NCI-H1417 treated with DMSO at 0.1 percent for 48 hours (cell line): ENCODE data around the gene NDUFS6.

Experiments used
- DNase-seq: peaks from one replicate; lab custom pipeline; 2025; lab: John Stamatoyannopoulos, UW

Gene NDUFS6

DNA sequence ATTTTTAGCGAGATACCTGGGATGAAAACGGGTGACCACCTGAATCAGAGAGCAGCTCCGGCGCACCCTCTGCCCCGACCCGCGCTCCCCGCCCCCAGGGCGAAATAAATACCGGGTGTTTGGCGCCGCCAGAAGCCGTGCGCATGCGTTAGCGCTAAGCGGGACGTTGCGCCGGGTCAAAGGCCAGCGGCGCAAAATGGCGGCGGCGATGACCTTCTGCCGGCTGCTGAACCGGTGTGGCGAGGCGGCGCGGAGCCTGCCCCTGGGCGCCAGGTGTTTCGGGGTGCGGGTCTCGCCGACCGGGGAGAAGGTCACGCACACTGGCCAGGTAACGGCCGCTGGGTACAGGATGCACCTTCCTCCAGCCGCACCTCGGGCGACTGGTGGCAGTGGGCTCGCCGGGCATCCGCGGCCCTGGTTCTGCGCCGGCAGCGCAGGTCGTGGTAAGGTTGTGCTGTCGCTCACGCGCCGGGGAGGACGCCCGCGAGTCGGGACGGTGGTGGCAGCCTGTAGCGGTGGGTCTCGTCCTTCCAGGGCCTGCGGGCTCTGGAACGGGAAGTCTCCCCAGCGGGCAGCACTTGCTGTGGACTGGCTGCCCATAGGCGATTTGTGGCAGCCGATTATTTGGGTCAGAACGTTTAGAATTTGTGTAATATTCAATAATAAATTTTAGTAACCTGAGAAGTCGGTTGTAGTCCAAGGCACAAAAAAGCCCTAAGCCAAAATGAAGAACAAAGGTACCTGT is at the start of gene NDUFS6:
Gene NDUFS6 (plus strand): TSS at position 186 of the 745 bp plus-strand sequence. CDS start 11 bp downstream, at position 197.
- DNase-seq, result peak; percentile 46

DNA sequence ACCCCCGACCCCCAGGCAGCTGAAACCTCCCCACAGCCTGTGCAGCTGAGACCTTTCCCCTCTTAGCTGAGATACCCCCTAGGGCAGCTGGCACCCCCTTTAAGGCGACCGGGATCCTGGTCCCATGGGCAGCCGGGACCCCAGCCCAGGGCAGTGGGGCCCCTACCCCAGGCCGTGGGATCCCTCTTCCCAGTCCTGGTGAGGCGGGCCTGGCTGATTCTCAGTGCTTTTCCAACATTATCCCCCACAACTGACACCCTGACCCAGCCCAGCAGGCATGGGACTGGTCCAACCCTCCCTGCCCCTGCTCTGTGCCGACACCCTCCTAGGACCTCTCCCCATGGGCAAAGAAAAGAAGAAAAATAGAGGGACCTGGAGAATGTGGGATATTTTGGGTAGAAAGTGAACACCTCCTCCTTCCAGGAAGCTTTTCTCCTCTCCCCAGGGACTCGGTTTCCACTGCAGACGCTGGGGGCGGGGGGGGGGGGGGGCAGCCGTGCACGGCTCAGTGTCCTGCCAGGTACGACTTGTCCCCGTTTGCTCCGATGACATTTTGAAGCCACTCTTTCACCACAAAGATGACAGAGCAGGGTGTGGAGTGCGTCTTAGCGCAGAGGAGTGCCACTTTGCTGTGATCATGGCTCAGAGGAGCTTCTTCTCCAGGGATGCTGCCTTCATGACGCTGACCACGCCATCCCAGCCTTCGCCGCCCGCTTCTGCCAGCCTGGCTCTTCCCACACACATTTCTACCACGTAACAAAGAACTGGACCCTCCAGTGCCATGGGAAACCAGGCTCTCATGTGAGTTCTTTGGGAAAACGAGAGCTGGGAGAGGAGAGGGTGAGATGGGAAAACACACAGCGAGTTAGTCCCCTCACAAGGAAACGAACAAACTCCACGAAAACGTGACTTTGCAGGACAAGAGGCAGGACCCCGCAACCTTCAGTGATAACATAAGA is 49.1 kb upstream of the NDUFS6 start:
- no peak for DNase-seq

DNA sequence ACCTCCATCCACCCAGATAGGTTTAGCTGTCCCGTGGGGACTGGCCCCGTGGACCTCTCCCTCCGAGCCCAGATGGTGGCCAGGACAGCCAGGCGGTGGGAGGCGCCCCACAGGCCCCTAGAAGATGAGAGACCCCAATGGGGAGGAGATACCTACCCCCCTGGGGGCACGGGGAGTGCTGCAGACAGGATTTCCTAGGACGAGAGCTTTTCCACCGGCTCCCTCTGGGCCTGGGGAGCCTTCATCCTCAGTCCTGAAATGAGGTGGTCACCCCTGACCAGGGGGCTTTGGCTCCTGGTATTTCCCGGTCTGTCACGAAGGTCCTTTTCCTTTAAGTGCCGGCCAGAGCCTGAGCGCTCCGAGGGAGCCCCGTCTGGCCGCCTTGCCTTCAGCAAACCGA is 48.3 kb upstream of the NDUFS6 start:
- no peak for DNase-seq

DNA sequence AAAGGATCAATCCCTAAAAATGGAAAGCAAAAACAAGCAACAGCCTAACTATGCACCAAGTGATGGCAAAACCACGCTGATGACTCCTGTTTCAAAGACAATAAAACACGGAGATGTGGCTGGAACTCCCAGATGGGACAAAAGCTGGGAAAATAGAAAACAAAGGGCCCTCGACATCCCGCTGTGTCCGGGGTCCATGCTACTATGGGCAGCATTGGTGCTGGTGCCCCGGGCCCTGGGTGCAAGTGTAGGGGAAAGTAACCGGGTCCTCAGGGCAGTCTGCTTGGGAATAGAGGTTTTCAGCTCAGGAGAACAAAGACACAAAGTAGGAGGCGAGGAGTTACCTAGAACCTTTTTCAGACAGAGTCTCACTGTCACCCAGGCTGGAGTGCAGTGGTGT is 47.7 kb upstream of the NDUFS6 start:
- DNase-seq, result no peak

DNA sequence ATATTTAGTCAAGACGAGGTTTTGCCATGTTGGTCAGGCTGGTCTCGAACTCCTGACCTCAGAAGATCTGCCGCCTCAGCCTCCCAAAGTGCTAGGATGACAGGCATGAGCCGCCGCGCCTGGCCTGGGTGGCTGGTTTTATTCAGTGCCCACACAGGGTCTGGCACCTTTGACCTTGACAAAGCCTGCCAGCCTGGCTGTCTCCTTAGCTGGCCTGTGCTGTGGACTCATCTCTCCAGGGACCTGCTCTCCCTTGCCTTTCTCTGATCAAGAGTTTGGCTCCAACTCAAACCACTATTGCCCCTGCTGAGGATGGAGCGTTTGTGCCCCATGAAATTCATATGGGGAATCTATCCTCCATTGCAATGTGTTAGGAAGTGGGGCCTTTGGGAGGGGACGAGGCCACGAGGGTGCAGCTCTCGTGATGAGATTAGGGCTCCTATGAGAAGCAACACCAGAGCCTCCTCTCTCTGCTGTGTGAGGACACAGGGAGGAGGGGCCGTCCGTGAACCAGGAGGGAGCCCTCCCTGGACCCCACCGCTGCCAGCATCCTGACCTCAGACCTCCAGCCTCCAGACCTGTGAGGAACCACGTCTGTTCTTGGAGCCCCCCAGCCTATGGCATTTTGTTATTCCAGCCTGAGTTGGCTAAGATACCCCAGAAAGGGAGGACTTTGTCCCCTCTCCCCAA is 46.5 kb upstream of the NDUFS6 start:
- DNase-seq, result no peak

DNA sequence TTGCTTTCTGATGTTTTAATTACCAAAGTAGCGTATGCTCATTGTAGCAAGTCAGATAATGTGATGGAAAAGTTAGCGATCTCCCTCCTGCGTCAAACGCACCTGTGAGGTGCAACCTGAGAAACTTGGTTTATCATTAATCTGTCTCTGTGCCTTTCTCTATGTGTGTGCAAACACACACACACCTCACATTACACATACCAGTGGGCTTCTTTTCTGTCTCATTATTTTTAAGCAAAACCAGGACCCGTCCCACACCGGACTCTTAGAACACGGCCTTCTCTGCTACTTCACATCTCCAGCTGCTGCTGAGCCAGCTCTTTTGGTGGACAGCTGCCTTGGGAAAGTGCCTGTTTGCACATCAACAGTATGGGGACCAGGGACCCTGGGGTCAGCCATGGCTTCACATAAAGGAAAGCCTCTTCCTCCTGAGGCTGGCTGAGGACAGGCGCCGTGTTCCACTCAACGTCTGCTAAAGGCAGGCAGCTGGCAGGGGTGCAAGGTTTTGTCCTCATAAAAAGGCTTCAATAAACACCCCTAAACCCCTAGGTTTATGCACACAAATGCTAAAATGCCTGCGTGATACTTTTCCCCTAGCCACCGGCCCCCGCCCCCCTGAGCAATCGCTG is 45.8 kb upstream of the NDUFS6 start:
- no peak for DNase-seq

DNA sequence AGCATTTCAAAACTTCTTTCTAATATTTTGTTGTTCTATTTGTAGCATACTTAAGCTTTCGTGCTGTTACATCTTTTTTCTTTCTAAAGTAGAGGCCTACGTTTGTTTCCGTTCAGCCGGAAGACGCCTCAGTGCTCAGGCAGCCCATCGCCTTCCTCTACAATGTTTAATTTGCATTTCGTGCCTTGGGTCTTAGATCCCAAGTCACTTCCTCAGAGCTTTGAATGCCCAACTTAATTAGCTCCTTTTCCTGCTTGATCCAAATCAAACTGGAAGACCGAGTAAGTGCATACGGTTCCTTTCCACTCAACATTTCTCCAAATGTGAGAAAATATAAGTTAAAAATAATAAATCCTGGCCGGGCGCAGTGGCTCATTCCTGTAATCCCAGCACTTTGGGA is 44.7 kb upstream of the NDUFS6 start:
- DNase-seq, result no peak

DNA sequence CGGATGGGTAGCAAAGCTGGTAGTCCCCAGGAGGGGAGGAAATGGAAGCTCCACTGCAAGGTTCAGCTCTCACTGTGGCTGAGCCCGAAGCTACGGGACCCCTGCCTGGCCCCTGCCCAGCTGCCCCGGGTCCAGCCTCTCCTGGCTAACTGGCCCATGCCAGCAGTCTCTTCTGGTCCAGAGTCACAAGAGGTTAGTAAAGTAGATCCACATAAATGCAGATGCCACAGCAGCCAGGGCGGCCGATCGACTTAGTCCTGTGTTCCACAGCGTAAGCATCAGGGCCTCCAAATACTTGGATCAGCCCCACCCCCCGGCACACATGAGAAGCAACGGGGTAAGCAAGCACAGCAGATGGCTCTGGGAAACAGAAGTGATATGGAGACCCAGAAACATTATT is 43.7 kb upstream of the NDUFS6 start:
- no peak for DNase-seq

DNA sequence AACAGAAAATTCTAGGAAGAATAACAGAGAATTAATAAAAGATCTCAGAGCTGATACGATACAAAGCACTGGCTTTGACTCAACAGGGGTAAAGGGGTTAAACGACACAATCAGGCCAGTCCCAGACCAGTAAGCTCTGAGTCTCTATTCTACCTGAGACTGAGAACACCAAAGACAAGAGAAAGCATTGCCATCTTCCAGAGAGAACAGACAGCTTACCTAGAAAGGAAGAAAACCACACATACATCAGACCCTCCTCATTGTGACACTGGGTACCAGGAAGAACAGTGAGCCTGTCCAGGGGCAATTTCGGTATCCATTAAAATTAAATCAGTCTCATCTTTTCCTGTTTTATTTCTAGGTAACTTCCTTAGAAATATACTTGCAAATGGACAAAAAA is 42.6 kb upstream of the NDUFS6 start:
- DNase-seq, result no peak

DNA sequence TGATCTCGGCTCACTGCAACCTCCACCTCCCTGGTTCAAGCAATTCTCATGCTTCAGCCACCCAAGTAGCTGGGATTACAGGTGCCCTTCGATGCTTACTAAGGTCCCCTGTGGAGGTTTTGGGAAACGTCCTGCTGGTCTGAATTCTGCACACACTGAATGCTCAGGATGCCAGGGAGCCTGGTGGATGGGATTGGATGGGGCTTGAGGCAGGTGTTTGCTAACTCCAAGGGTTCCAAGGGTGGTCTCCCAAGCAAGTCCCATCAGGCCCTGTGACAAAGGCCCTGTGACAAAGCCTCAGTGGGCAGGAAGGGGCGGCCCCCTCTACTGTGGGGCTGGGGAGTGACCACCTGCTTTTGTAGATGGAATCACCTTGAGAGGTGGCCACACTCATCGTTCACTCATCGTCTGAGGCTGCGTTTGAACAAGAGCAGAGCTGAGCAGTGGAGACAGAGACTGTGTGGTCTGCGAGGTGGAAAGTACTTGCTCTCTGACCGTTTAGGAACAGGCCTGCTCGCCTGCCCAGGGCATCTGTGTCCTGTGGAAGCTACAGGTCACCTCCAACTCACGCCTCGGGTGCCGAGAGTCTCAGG is 41.7 kb upstream of the NDUFS6 start:
- no peak for DNase-seq

DNA sequence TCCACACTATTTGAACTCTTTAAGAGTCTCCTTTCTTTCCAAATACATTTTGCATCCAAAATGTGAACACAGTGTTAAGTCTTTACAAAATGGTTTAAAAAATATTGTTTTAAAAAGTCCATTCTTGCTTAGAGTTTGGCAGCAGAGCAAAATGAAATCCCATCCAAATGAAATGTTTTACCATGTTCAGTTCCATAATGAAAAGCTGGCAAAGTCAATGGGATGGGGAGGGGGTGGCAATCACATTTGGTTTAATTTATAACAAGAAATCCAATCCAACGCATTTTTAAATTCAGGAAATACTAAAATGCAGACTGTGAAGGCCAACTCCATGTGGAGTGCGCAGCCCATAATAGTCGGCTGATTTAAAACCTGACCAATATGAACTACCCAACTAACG is 41.0 kb upstream of the NDUFS6 start:
- no peak for DNase-seq

DNA sequence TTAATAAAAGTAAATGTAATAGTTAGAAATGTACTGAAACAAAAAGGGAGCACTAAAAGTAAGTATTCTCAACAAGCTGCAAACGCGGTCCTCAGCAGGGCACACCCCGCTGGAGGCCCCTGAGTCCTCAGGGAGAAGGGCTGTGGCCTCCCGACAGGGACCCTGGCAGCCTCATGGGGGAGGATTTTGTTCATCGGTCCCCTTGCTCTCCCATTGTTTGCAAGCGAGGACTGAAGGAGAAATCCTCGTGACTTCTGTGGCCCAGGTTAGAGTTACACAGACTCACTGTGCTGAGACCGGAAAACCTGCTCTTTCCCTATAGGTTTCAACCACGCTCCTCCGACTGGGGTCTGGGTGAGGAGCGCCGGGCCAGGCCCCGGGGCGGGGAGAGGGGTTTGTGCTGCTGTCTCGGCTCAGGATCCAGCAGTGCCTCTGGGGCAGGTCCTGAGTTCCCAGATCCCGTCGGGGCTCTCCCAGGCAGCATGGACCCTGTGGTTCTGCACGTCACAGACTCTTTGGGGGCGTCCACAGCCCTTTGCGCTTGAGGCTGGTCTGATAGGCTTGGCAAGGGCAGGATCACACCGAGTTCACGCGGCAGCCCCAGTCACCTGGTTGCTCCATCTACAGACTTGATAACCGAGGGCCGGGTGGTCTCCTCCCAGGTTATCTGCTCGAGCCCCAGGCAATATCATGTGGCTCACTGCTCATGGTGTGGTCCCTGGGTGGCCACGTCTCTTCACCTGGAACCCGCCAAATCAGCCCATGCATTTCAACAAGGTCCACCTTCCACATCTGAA is 40.4 kb upstream of the NDUFS6 start:
- DNase-seq, result no peak

DNA sequence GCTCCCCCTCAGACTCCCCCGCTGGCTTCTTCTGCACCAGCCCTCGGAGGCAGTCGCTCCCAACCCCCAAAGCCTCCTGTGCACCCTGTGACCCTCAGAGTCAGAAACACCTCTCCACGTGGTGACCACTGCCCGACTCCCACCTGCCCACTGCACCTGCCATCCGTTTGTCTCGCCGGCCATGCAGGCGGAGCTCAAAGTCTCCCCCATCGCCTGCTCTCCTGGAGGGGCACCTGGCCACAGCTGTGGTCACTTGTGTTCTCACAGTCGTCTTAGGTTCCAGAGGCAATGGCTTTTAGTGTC is 39.8 kb upstream of the NDUFS6 start:
- no peak for DNase-seq

DNA sequence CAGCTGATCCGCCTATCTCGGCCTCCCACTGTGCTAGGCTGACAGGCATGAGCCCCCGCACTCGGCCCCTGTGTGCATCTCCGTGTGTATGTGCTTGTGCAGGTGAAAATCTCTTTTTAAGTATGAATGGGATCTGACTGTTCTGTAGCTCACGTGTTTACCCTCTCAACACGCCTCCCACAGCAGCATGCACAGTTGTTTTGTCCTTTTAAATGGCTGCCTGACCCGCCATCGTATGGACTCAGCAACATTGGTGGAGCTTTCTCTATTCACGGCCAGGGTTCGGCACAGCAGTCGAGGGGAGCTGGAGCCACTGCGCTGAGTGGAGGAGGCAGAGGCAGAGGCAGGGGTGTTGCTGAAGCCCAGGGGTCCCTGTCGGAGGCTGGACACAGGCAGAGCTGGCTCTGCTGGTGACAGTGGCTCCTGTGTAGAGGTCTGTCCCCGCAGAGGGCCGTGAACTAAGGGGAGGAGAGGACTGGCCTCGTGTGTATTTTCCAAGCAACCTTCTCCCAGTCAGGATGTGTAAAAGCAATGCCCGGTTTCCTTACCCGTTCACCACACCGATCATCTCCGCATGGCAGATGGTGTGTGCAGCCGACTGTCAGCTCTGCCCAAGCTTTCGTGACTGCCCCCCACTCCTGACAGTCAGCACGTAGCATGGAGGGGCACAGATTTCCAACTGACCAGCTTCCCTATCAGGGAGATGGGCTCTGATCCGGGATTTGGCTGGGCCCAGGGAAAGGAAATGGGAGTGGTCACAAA is 38.9 kb upstream of the NDUFS6 start:
- no peak for DNase-seq

DNA sequence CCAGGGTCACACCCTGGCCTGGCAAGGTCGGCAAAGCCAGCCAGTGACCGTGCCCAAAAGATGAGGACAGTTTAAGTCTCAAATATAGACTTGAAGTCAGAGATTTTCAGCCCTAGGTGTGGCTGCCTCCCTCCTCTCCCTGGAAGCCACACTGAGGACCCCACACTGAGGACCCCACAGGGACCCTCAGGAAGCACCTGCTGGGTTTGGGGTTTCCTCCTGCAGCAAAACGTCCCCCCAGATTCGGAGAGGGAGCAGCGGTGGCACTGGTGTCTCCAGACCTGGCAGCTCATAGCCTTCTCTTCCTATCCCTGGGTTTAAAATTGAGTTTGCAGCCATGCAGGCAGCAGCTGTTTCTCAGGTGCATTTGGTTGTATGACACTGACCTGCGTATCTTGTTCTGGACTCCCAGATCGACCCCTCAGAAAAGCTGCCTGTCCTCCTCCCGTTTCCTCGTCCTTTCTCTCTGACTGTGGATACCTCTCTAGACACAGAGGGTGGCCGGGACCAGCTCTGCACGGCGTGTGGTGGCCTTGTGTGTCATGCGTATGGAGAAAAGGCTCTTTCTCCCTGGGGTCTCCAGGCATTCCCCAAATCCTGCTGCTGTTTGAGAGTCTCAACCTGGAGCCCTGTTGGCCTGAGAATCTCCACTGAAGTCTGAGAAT is 38.2 kb upstream of the NDUFS6 start:
- DNase-seq, result no peak

DNA sequence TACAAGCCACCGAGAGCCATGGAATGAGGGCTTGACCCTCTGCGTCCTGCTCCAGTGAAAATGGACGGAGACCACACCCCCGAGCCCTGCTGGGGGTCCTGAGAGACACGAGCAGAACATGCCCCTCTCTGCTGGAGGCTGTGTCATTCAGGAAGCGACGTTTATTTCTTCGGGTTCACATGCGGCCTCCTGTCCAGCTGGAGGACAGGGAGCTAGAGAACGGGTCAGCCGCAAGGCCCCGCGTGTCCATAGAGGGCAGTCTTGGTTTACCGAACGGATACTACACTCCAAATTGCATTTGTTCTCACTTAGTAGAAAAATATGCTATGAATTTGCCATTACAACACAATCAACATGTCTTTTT is 37.7 kb upstream of the NDUFS6 start:
- no peak for DNase-seq

DNA sequence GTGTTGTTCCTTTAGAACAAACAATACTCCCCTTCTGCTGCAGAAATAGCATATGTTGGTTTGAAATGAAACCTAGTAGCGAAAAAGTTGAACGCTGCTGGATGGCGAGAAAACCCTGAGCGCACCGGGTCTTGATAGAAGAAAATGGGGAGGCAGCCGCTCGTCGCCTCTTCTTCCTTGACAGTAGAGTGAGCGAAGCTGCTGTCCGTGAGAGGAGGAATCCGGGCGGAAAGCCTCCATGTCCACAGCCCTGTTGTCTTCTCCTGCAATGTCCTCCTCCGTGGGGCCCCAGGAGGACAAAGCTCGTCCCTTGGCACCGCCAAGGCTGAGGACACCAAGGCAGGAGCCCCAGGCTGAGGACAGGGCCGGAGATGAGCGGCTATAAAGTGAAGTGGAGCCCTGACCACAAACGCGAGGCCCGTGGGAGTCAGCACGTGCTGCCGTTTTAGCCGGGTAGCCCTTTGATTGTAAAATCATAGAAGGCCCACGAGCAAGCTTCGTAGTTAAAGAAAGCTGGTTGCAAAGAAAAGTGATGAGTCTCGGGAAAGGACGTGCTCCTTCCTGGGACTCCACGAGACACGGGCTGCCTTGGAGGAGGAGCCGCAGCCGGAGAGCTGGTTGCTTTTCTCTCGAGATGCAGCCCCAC is 37.1 kb upstream of the NDUFS6 start:
- no peak for DNase-seq

DNA sequence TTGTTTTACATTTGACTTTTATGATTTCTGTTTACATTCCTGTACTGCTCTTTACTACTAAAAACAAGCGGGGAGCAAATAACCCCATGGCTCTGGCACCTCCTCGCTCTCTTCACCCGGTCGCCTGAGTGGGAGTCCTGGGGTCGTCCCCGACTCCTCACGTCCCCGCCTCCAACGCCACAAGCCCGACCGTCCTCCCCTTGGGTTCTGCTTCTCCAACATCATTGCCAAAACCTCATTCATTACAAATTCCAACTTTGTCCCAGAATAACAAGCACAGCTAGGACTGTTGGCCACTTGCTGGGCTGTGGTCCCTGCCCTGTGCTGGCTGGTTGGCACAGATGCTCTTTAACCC is 36.6 kb upstream of the NDUFS6 start:
- no peak for DNase-seq

DNA sequence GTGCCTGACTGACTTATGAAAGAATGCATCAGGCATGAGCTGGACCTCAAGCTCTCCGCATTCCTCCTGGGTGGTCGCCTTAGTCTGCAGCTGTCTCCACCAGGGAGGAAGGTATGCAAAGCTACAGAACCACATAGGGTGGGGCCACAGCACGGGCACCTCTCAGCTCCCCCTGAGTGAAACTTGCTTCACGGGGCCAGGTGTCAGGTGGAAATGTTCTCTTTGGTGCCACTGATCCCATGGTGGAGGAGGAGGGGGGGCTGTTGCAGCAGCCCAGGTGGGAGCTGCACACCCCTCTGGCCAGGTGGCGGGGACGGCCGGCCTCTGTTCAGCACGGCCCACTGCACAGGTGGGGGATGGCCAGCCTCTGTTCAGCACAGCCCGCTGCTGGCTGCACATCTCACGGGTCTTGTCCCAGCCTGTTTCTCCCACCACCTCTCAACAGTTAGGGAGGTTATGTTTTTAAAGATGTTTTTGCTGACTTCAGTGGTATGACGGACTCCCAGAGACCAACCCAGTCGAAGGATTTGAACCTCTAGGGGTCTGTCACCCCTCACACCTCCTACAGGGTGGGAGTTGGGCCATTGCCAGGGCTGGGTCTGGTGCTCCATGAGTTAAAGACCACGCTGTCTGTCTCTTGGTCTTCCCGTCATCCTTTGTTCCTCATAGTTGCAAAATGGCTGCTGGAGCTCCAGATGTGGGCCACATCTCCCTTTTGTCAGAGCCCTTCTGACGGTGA is 35.9 kb upstream of the NDUFS6 start:
- DNase-seq, result no peak
